Effector CD8-positive, alpha-beta T cell (primary cell): ENCODE data around the gene BPIFA1.

Experiments
- DNase-seq: peaks from one replicate; lab custom pipeline; 2025; lab: John Stamatoyannopoulos, UW
- total RNA-seq, 4 experiments: gene quantifications; one replicate each; lab custom pipeline; 2026; lab: John Stamatoyannopoulos, UW

Gene BPIFA1
- 0 reads per million in 4 experiments for total RNA-seq

- DNase-seq = no peak
Observed at GRCh38 chr20:33235696-33236095, at the start of gene BPIFA1. Gene BPIFA1, plus strand, starts transcription at chr20:33235996. Its CDS starts 1,716 bp downstream, at chr20:33237712.

- no peak for DNase-seq
Observed at GRCh38 chr20:33187491-33187890, 48.3 kb upstream of the BPIFA1 start.

DNA sequence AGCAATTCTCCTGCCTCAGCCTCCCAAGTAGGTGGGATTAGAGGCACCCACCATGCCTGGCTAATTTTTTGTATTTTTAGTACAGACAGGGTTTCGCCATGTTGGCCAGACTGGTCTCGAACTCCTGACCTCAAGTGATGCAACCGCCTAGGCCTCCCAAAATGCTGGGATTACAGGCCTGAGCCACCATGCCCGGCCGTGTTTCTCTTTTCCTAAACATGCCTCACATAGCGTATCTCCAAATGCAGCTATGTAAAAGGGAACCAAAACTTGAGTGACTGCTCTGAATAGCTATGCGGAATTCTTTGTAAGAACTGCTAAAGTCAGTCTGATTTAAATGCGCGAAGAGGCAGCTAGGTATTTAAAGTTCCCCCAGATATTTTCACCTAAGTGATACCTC lies 47.4 kb upstream of the BPIFA1 start:
- no peak for DNase-seq

DNA sequence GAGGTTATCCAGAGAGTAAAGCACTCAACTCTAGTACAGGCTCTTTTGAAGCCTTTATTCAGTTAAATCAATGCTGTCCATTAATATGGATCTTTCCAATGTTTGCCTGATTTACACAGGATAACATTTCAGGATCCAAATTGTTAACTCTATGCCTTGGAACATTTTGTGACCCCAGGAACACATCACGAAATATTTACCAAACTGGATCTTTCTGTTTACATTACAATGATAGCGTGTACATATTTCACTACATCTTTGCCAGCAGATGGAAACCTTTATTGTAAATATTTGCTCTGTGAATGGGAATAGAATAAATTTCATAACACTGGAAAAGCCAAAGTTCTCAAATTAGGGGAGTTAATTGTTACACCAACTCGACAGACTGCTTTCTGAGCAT lies 44.3 kb upstream of the BPIFA1 start:
- DNase-seq = no peak

- no peak for DNase-seq
Observed at GRCh38 chr20:33191955-33192354, 43.8 kb upstream of the BPIFA1 start.

GRCh38 chr20:33192912-33193501 lies 42.8 kb upstream of the BPIFA1 start:
- no peak for DNase-seq

DNA sequence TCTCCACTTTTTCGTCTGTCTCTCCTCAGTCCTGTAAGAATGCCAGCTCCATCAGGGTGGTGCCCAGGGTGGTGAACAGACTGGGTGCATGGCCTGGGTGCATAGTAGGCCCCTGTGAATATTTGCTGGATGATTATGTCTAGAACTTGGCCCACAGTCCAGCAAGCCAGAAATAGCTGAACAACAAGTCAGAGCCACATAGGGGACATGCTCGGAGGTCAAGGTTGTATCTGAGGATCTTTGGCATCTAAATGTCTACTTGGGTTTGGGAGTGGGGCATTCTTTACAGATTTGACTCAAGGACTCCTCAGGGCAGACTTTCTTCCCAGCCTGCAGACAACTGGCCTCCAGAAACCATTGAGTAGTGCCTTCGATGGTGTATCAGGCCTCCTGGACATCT lies 36.8 kb upstream of the BPIFA1 start:
- no peak for DNase-seq

DNA sequence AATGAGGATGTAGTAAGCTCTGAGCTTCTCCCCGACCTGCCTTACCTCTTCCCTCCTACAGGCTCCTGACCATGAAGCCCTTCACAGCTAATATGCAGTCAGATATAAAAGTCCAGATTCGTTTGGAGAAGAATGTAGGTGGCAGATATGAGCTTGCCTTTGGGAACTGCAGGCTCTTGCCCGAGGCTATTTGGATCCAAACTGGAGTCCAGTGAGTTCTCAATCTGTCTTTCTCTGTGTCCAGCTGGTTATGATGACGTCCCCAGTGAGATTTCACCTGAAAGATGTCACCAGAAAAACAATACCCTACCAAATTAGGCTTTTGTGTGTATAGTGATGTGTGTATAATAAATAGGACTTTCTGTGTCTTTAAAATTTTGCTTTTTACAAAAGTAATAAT lies 33.3 kb upstream of the BPIFA1 start:
- DNase-seq = no peak

GRCh38 chr20:33203444-33203843 lies 32.4 kb upstream of the BPIFA1 start:
- no peak for DNase-seq

DNA sequence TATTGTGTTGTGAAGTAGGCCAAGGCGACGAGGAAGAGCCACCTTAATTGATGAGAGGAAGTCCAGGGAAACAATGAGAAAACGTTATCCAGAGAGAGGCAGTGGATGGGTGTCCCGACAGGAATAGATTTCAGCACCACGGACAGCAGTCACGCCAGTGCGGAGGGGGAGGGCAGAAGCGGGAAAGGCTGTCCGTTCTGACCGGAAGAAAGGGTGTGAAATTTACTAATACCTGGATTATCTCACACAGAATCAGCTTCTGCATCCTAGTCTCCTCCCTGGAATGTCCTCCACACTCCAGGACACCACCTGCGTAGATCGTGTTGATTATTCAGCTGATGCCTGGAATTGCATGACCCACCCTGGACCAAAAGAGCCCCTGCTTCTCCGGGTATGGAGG lies 26.0 kb upstream of the BPIFA1 start:
- no peak for DNase-seq

DNA sequence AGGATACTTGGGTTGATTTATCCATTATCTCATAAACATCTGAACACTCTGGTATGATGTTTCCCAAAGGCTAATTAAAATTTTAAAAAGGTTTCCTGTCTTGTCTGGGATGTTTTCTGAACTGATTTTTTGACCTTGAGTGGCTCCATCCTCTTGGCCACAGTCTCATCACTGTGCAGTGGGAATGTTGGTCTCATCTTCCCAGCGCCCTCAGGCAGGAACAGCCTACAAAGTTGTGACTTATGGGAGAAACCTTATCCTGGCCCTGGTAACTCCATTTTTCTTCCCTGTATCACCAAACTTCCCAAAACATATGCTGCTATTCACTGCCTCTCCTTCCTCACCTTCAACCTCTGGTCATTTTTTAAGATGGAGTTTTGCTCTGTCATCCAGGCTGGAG lies 25.4 kb upstream of the BPIFA1 start:
- no peak for DNase-seq

DNA sequence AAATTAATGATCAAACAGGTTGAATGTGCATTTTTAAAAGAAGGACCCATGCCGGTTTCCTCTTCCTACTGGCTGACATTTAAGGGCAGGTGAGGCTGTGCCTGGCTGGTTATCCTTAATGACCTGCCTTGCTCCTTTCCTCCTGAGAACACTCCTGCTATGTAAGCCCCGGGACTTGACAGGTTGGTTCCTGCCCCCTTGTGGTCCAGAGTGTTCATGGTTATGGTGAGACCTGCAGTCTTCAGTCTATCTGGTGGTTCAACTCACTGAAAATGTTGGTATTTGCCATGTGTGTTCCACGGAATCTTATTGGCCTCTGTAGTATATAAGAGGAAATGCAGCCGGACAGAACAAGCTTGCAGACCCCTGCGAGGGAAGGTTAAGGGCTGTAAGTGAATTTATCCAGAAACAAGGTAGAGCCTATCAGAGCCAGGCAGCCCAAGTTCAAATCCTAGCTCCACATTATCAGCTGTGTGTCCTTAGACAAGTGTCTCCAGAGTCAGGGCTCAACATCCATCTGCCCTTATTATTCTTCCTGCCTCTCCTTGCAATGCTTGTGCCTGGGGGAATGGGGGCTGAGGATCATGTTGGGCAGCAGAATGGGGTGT lies 23.9 kb upstream of the BPIFA1 start:
- no peak for DNase-seq

DNA sequence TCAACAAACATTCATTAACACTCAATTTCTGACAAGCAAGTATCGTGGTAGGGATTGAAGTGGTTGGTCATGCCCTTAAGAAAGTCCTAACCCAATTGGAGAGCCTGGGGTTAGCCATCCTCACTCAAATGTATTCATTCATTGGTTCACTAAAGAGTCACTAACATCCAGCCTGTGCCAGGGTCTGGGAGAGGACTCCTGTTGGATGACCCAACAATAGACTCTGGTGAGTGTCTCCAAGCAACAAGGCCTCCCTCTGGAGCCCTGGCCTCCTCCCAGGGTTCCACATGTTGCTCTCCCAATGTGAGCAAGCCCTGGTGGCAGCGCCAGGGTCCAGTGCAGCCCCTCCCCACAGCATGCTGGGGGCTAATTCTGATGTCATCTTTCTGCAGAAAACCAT lies 18.7 kb upstream of the BPIFA1 start, which contains the start of gene BPIFA3:
BPIFA3 (plus strand) TSS at position 301 of the 400 bp plus-strand sequence. CDS start 185 bp downstream, outside the sequence.
- DNase-seq = no peak

GRCh38 chr20:33224399-33224798 lies 11.4 kb upstream of the BPIFA1 start:
- DNase-seq = no peak

GRCh38 chr20:33229843-33230242 lies 6.0 kb upstream of the BPIFA1 start:
- DNase-seq = no peak

GRCh38 chr20:33231237-33231636 lies 4.6 kb upstream of the BPIFA1 start:
- no peak for DNase-seq

GRCh38 chr20:33232486-33233072 lies 3.2 kb upstream of the BPIFA1 start:
- no peak for DNase-seq

GRCh38 chr20:33233129-33233774 lies 2.5 kb upstream of the BPIFA1 start:
- DNase-seq = no peak

- no peak for DNase-seq
Observed at GRCh38 chr20:33234050-33234449, 1.7 kb upstream of the BPIFA1 start.

DNA sequence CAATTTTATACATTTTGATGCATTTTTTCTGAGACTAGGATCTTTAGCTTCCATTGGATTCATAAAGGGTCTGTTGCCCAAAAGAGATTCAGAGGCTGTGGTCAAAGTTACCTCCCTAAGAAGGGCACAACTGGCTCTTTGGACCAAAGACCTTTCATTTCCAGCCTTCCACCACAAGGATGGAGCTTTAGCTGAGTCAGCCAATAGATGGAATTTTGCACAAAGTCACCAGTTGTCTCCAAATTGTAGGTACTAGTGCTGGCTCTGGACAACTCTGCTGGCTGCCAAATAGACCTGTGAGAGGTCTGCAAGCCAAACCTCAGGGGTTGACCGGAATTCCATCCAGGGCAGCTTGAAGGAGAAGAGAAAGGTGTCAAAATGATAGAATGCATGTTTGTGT lies 555 bp downstream of the BPIFA1 start:
- DNase-seq = no peak

DNA sequence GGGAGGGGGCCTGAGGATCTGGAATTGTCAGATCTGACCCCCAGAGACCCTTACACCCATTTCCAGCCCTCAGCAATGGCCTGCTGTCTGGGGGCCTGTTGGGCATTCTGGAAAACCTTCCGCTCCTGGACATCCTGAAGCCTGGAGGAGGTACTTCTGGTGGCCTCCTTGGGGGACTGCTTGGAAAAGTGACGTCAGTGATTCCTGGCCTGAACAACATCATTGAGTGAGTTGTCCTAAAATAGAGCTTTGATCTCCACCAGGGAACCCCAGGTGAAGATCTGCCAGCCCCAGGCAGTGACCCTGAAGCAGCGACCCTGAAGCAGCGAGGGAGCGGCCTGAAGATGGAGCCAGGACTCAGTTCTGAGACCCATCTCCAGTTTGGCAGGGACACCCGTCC lies 2.2 kb downstream of the BPIFA1 start:
- no peak for DNase-seq

DNA sequence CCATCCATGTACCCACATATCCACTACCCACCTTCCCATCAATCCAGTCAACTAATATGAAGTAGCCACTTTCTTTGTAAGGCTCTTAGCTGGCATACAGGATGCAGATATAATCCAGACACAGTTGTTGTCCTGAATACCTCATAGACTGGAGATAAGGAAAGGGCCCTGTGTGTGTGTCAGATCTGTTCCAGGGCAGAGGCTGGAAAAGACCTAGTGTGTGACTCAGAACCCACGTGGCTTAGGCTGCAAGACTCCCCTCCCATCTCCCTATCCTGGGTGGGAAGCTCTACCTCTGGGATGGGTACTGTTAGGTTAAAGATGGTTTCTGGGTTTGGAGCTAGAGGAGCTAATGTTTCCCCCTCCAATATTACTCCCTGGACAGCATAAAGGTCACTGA lies 3.6 kb downstream of the BPIFA1 start:
- DNase-seq = no peak
